IMR-90 (cell line): ENCODE measurements around the gene PPP2R2D. TPM values are rescaled to one million over a fixed set of nuclear protein-coding genes. Genes with fewer than 3 reads are reported as not detected.

Experiments used
- ATAC-seq: fragments of 200-7000 bp; cut with Tn5 transposase; 2 replicates; pipeline ENCODE4 v1.9.1; 2020; ENCODE audit warnings: low read depth, mild to moderate bottlenecking, moderate library complexity
- BruUV-seq: library from RNA; stranded (reverse); fragments of 400-500 nt; replicated peaks from 2 replicates; lab custom pipeline; 2021; lab: Mats Ljungman, UMichigan
- CTCF ChIA-PET: fragments of 300-600 bp; formaldehyde crosslinking; extraction: SDS; loops from one replicate; lab custom pipeline; 2021; ENCODE audit warnings: antibody characterized with exemption; lab: Yijun Ruan, JAX
- POLR2A ChIA-PET: fragments of 300-600 bp; sonication (Branson Sonifier 250); formaldehyde crosslinking; loops from one replicate; lab custom pipeline; 2022; ENCODE audit warnings: antibody characterized with exemption; ENCODE audit not compliant: unreplicated experiment; lab: Charles Lee
- DNase-seq: peaks from one replicate; pipeline ENCODE4 v3.0.0; 2013
- H2AFZ ChIP-seq: replicated peaks from 2 replicates; pipeline ENCODE3; 2013; ENCODE audit warnings: low read length, mild to moderate bottlenecking; ENCODE audit not compliant: poor library complexity
- H2AK5ac ChIP-seq: 2 replicates; pipeline ENCODE4 v1.6.1; 2013; ENCODE audit warnings: low read depth, low read length, inconsistent platforms
- H2AK9ac ChIP-seq: replicated peaks from 2 replicates; pipeline ENCODE3; 2013; ENCODE audit warnings: mild to moderate bottlenecking, low read depth, low read length, moderate library complexity; ENCODE audit not compliant: poor library complexity
- H2BK120ac ChIP-seq: 2 replicates; pipeline ENCODE4 v1.6.1; 2013; ENCODE audit warnings: low read depth, low read length, inconsistent platforms
- H2BK15ac ChIP-seq: 3 replicates; pipeline ENCODE4 v1.6.1; 2013; ENCODE audit warnings: low read depth, low read length, inconsistent platforms
- H2BK20ac ChIP-seq: 2 replicates; pipeline ENCODE4 v1.6.1; 2013; ENCODE audit warnings: low read depth, mild to moderate bottlenecking, inconsistent platforms, low read length, moderate library complexity
- H2BK5ac ChIP-seq: 2 replicates; pipeline ENCODE4 v1.6.1; 2013; ENCODE audit warnings: mild to moderate bottlenecking, low read depth, low read length, inconsistent platforms; ENCODE audit not compliant: poor library complexity, severe bottlenecking
- H3K14ac ChIP-seq: replicated peaks from 2 replicates; pipeline ENCODE4 v1.6.1; 2013; ENCODE audit warnings: low read depth, low read length, inconsistent platforms
- H3K18ac ChIP-seq: 2 replicates; pipeline ENCODE4 v1.6.1; 2013; ENCODE audit warnings: low read depth, low read length, control low read depth
- H3K23ac ChIP-seq: 2 replicates; pipeline ENCODE4 v1.6.1; 2013; ENCODE audit warnings: low read depth, low read length, inconsistent platforms
- H3K27ac ChIP-seq: 2 replicates; pipeline ENCODE4 v1.5.1; 2013; ENCODE audit warnings: mild to moderate bottlenecking, control low read depth, low read length; ENCODE audit not compliant: insufficient read depth
- H3K27me3 ChIP-seq: 2 replicates; pipeline ENCODE4 v1.6.1; 2013; ENCODE audit warnings: low read length; ENCODE audit not compliant: control insufficient read depth, insufficient read depth
- H3K36me3 ChIP-seq: 2 replicates; pipeline ENCODE4 v1.6.1; 2013; ENCODE audit warnings: low read length, mixed read lengths; ENCODE audit not compliant: control insufficient read depth, insufficient read depth
- H3K4ac ChIP-seq: 2 replicates; pipeline ENCODE4 v1.6.1; 2013; ENCODE audit warnings: low read depth, low read length, inconsistent platforms
- H3K4me1 ChIP-seq: 2 replicates; pipeline ENCODE4 v1.6.1; 2013; ENCODE audit warnings: low read length, mixed read lengths; ENCODE audit not compliant: control insufficient read depth, insufficient read depth
- H3K4me2 ChIP-seq: 2 replicates; pipeline ENCODE4 v1.6.1; 2013; ENCODE audit warnings: low read depth, mild to moderate bottlenecking, control low read depth, low read length, moderate library complexity
- H3K4me3 ChIP-seq: 2 replicates; pipeline ENCODE4 v1.5.1; 2013; ENCODE audit warnings: low read depth, mild to moderate bottlenecking, control low read depth, low read length, moderate library complexity; ENCODE audit not compliant: insufficient read depth
- H3K56ac ChIP-seq: 2 replicates; pipeline ENCODE4 v1.6.1; 2013; ENCODE audit warnings: low read length, inconsistent platforms; ENCODE audit not compliant: insufficient read depth; ENCODE audit errors: extremely low read depth
- H3K79me1 ChIP-seq, 2 experiments: 2 replicates each; pipeline ENCODE4 v1.6.1; 2013; ENCODE audit warnings: low read length in 2 of 2, inconsistent platforms in 1 of 2, low read depth in 1 of 2
- H3K9ac ChIP-seq: 2 replicates; pipeline ENCODE4 v1.6.1; 2013; ENCODE audit warnings: low read depth, low read length, control low read depth
- H3K9me1 ChIP-seq: 2 replicates; pipeline ENCODE4 v1.6.1; 2013; ENCODE audit warnings: low read length, inconsistent platforms; ENCODE audit not compliant: insufficient read depth
- H3K9me3 ChIP-seq: 2 replicates; pipeline ENCODE4 v1.6.1; 2013; ENCODE audit warnings: low read length; ENCODE audit not compliant: control insufficient read depth, insufficient read depth
- H4K20me1 ChIP-seq: 2 replicates; pipeline ENCODE4 v1.6.1; 2013; ENCODE audit warnings: low read length, inconsistent platforms; ENCODE audit not compliant: insufficient read depth
- H4K5ac ChIP-seq: 2 replicates; pipeline ENCODE4 v1.6.1; 2013; ENCODE audit warnings: mild to moderate bottlenecking, low read depth, low read length, control low read depth
- H4K8ac ChIP-seq, 2 experiments: 2 replicates each; pipeline ENCODE4 v1.6.1; 2013; ENCODE audit warnings: low read depth in 2 of 2, low read length in 2 of 2, control low read depth in 1 of 2, inconsistent platforms in 1 of 2
- H4K91ac ChIP-seq: 2 replicates; pipeline ENCODE4 v1.6.1; 2013; ENCODE audit warnings: low read depth, low read length, inconsistent platforms; ENCODE audit not compliant: insufficient read depth
- CHD1 ChIP-seq: IDR thresholded peaks from 2 replicates; pipeline ENCODE4 v1.6.1; 2012; ENCODE audit warnings: low read depth, low read length, improper control_type of control experiment
- CTCF ChIP-seq: conservative IDR thresholded peaks from 2 replicates; pipeline ENCODE4 v1.5.1; 2012; ENCODE audit warnings: mild to moderate bottlenecking, low read depth, low read length, improper control_type of control experiment
- ELK1 ChIP-seq: fragments of 150-350 bp; IDR thresholded peaks from 2 replicates; pipeline ENCODE4 v1.6.1; 2016; ENCODE audit warnings: low read depth, mild to moderate bottlenecking, low read length, moderate library complexity, borderline replicate concordance
- FOS ChIP-seq: fragments of 150-350 bp; IDR thresholded peaks from 2 replicates; pipeline ENCODE4 v1.6.1; 2016; ENCODE audit warnings: low read depth, low read length
- MAZ ChIP-seq: IDR thresholded peaks from 2 replicates; pipeline ENCODE4 v1.6.1; 2012; ENCODE audit warnings: low read depth, mild to moderate bottlenecking, low read length, improper control_type of control experiment, moderate library complexity, borderline replicate concordance
- MXI1 ChIP-seq: IDR thresholded peaks from 2 replicates; pipeline ENCODE4 v1.6.1; 2012; ENCODE audit warnings: low read depth, mild to moderate bottlenecking, low read length, moderate library complexity, borderline replicate concordance
- POLR2A ChIP-seq: IDR thresholded peaks from 2 replicates; pipeline ENCODE4 v1.6.1; 2012; ENCODE audit warnings: mild to moderate bottlenecking, low read depth, low read length
- SMC3 ChIP-seq: fragments of 150-350 bp; IDR thresholded peaks from 2 replicates; pipeline ENCODE4 v1.6.1; 2016; ENCODE audit warnings: low read depth, mild to moderate bottlenecking, antibody characterized with exemption, low read length, moderate library complexity
- USF2 ChIP-seq: fragments of 150-350 bp; IDR thresholded peaks from 2 replicates; pipeline ENCODE4 v1.6.1; 2017; ENCODE audit warnings: mild to moderate bottlenecking, antibody characterized with exemption, low read length, low read depth
- whole genome bisulfite sequencing, 2 experiments: methylation state at CpG; one replicate each; pipeline versions ENCODE4 v1.1.5 to v1.1.7; 2013; ENCODE audit warnings: missing lambda C conversion rate in 2 of 2; ENCODE audit not compliant: insufficient read length in 1 of 2; ENCODE audit errors: extremely low coverage in 2 of 2; 5-methylcytosine and 5-hydroxymethylcytosine counted together
- dilution Hi-C: fragments of 300-500 bp; cut with HindIII; formaldehyde crosslinking; loops from one replicate; pipeline ENCODE4 v1.14.3; 2018; ENCODE audit warnings: low sequenced_read_pairs; ENCODE audit not compliant: unreplicated experiment
- in situ Hi-C: fragments of 300-500 bp; cut with MboI; formaldehyde crosslinking; loops from 3 replicates; pipeline ENCODE4 v1.14.3; 2019; ENCODE audit warnings: low sequenced_read_pairs, inconsistent platforms, mixed read lengths
- intact Hi-C: fragments of 100-400 bp; cut with micrococcal nuclease; formaldehyde crosslinking; loops from 2 replicates; pipeline ENCODE4 v1.10.0; 2022
- polyA plus RNA-seq, 3 experiments: library from polyadenylated mRNA; depleted of rRNA; stranded (reverse); fragments of >200 nt; gene quantifications; 2 replicates each; pipeline ENCODE4 v1.2.3, GENCODE V29; 2012; ENCODE audit warnings: low replicate concordance in 1 of 3
- total RNA-seq: library from RNA; depleted of rRNA; stranded (reverse); fragments of >200 nt; gene quantifications from 2 replicates; pipeline ENCODE4 v1.2.3, GENCODE V29; 2012

The PPP2R2D gene
- total and polyA plus RNA-seq, 2 of the 4 experiments (the other 2 are of a cell fraction), result 22.8 to 23.8 TPM

GRCh38 chr10:131909014-131909808 lies 8.4 kb downstream of the PPP2R2D start (continued):
- TF ChIP-seq ELK1, result no peak

GRCh38 chr10:131909929-131910328 lies 9.1 kb downstream of the PPP2R2D start:
- Histone ChIP-seq H3K14ac (no peak overlapping the region), H2BK5ac (no peak overlapping the region), H3K4me3 (no peak overlapping the region), H2AFZ (no peak overlapping the region), H3K27ac (no peak overlapping the region), H2BK120ac (no peak overlapping the region), H3K36me3 (peaks cover 12% of the 10 kb centered on the region), H3K9ac (no peak overlapping the region), H2AK5ac (no peak overlapping the region), H3K79me1 (peaks cover 46 to 84% of the 10 kb centered on the region in 2 experiments), H4K5ac (no peak overlapping the region), H3K23ac (no peak overlapping the region), H4K8ac (no peak overlapping the region), H3K27me3 (no peaks in the 10 kb centered on the region), H3K9me1 (peaks cover 19% of the 10 kb centered on the region), H3K4me2 (no peak overlapping the region), H2BK20ac (no peak overlapping the region), H2BK15ac (no peak overlapping the region), H2AK9ac (no peak overlapping the region), H3K9me3 (no peaks in the 10 kb centered on the region), H3K56ac (no peak overlapping the region), H3K4me1 (peaks cover 6% of the 10 kb centered on the region), H3K18ac (no peak overlapping the region), H4K91ac (no peak overlapping the region), H3K4ac (no peak overlapping the region), H4K20me1 (peaks cover 74% of the 10 kb centered on the region)
- WGBS, 2 experiments, result no CpG with 5 or more reads among the region's 11 CpGs
- no peak for ATAC-seq
- in situ Hi-C loops, result no loop called here
- intact Hi-C loops, result no loop called here
- ChIA-PET CTCF (no interaction called here), POLR2A (no interaction called here)
- DNase-seq, result no peak
- TF ChIP-seq MXI1 (no peak), POLR2A (no peak), MAZ (no peak), CTCF (no peak), CHD1 (no peak), FOS (no peak), USF2 (no peak), ELK1 (no peak), SMC3 (no peak)
- dilution Hi-C loops, result no loop called here
- BruUV-seq, result no TSS peak
